Activated T-helper 1 cell treated with anti-CD3 and anti-CD28 coated beads, Interleukin-12 subunit alpha, Interleukin-12 subunit beta, Interleukin-2, Interleukin-4 antibody, amounts not matched to agents 30 ng/mL and 10 ng/mL and 1 ng/mL, durations not matched to agents 14 hours and 24 hours and 36 hours (primary cell): ENCODE results near the gene PDE4D. TPM values are rescaled to one million over a fixed set of nuclear protein-coding genes. Genes with fewer than 3 reads are reported as not detected.
"Not testable (repeated sequence)": the region's sequence is repeated elsewhere in the genome, so short reads cannot be mapped to it uniquely, and the experiment has no call there.

Experiments
- DNase-seq: peaks from one replicate; pipeline ENCODE4 v3.0.0; 2021; ENCODE audit warnings: low spot score
- H3K27ac Mint-ChIP-seq: one replicate; pipeline ENCODE4 v1.8.0; 2021; ENCODE audit warnings: mild to moderate bottlenecking, mixed read lengths
- H3K27me3 Mint-ChIP-seq: one replicate; pipeline ENCODE4 v1.8.0; 2022; ENCODE audit warnings: mild to moderate bottlenecking, moderate library complexity, mixed read lengths; ENCODE audit not compliant: insufficient read depth
- H3K36me3 Mint-ChIP-seq: one replicate; pipeline ENCODE4 v1.8.0; 2021; ENCODE audit warnings: low read depth, mixed read lengths
- H3K4me1 Mint-ChIP-seq: one replicate; pipeline ENCODE4 v1.8.0; 2021; ENCODE audit warnings: low read depth, mixed read lengths
- H3K4me3 Mint-ChIP-seq: one replicate; pipeline ENCODE4 v1.8.0; 2021; ENCODE audit warnings: mild to moderate bottlenecking, moderate library complexity, mixed read lengths
- H3K9me3 Mint-ChIP-seq: one replicate; pipeline ENCODE4 v1.8.0; 2021; ENCODE audit warnings: mixed read lengths
- intact Hi-C: fragments of 100-400 bp; cut with micrococcal nuclease; formaldehyde crosslinking; loops from one replicate; pipeline ENCODE4 v1.15.1; 2024
- total RNA-seq: library from RNA; stranded (reverse); gene quantifications from 2 replicates; pipeline ENCODE4 v1.2.3, GENCODE V29; 2022

PDE4D gene
- total RNA-seq, 1 donor from 2014 or later, result 50.6 TPM

- H3K9me3 Mint-ChIP-seq, result no peaks in the 10 kb centered on the region
- no peak for DNase-seq
- peaks cover 34% of the 10 kb centered on the region for H3K27me3 Mint-ChIP-seq
- no peaks in the 10 kb centered on the region for H3K36me3 Mint-ChIP-seq
- H3K4me1 Mint-ChIP-seq, result peaks cover 18% of the 10 kb centered on the region
- peak overlapping the region; percentile 79 for H3K4me3 Mint-ChIP-seq
- intact Hi-C loops, result loop anchor here (2.0 to 5.0 kb wide), 3 partner anchors 18 to 167 kb away; no protein-coding TSS in a partner anchor
- H3K27ac Mint-ChIP-seq, result no peak overlapping the region
Measured at GRCh38 chr5:59769041-59769360, 124.5 kb downstream of the PDE4D start.

GRCh38 chr5:59768152-59769040, 125.1 kb downstream of the PDE4D start:
- H3K4me1 Mint-ChIP-seq, result peaks cover 18% of the 10 kb centered on the region
- H3K4me3 Mint-ChIP-seq, result peak overlapping the region; percentile 79

GRCh38 chr5:59767681-59768151, 125.8 kb downstream of the PDE4D start:
- intact Hi-C loops, result loop anchor here (2.0 to 5.0 kb wide), 3 partner anchors 17 to 165 kb away; no protein-coding TSS in a partner anchor
- Mint-ChIP-seq H3K36me3 (no peaks in the 10 kb centered on the region), H3K4me3 (peak overlapping the region; percentile 79), H3K4me1 (peaks cover 18% of the 10 kb centered on the region), H3K9me3 (no peaks in the 10 kb centered on the region), H3K27me3 (peaks cover 34% of the 10 kb centered on the region), H3K27ac (peak overlapping the region; percentile 26)
- no peak for DNase-seq

More at GRCh38 chr5:59768152-59769040, 125.1 kb downstream of the PDE4D start:
- Mint-ChIP-seq H3K27ac (peak overlapping the region; percentile 26), H3K27me3 (peaks cover 34% of the 10 kb centered on the region), H3K9me3 (no peaks in the 10 kb centered on the region), H3K36me3 (no peaks in the 10 kb centered on the region)
- intact Hi-C loops, result loop anchor here (2.0 to 5.0 kb wide), 3 partner anchors 18 to 166 kb away; no protein-coding TSS in a partner anchor
- no peak for DNase-seq

- intact Hi-C loops, result loop anchor here (5.0 kb wide), 1 partner anchor 165 kb away; no protein-coding TSS in a partner anchor
- Mint-ChIP-seq H3K9me3 (no peaks in the 10 kb centered on the region), H3K27me3 (peaks cover 34% of the 10 kb centered on the region), H3K36me3 (no peaks in the 10 kb centered on the region), H3K4me3 (peak overlapping the region; percentile 79), H3K27ac (no peak overlapping the region), H3K4me1 (peaks cover 13% of the 10 kb centered on the region)
- DNase-seq, result no peak
Measured at GRCh38 chr5:59767211-59767605, 126.3 kb downstream of the PDE4D start.

- Mint-ChIP-seq H3K4me1 (peaks cover 12% of the 10 kb centered on the region), H3K9me3 (no peaks in the 10 kb centered on the region), H3K36me3 (no peaks in the 10 kb centered on the region), H3K4me3 (peak overlapping the region; percentile 79), H3K27me3 (peaks cover 34% of the 10 kb centered on the region), H3K27ac (no peak overlapping the region)
- intact Hi-C loops, result loop anchor here (5.0 kb wide), 1 partner anchor 164 kb away; no protein-coding TSS in a partner anchor
- no peak for DNase-seq
Measured at GRCh38 chr5:59766427-59767210, 126.9 kb downstream of the PDE4D start.

GRCh38 chr5:59765446-59765845, 128.1 kb downstream of the PDE4D start:
- intact Hi-C loops, result loop anchor here (5.0 kb wide), 1 partner anchor 163 kb away; no protein-coding TSS in a partner anchor
- H3K36me3 Mint-ChIP-seq, result no peaks in the 10 kb centered on the region
- no peak overlapping the region for H3K4me3 Mint-ChIP-seq
- H3K9me3 Mint-ChIP-seq, result no peaks in the 10 kb centered on the region
- no peak overlapping the region for H3K27ac Mint-ChIP-seq
- H3K27me3 Mint-ChIP-seq, result peaks cover 34% of the 10 kb centered on the region
- H3K4me1 Mint-ChIP-seq, result peaks cover 12% of the 10 kb centered on the region
- DNase-seq, result no peak

- H3K36me3 Mint-ChIP-seq, result no peaks in the 10 kb centered on the region
- peaks cover 17% of the 10 kb centered on the region for H3K4me1 Mint-ChIP-seq
- peaks cover 28% of the 10 kb centered on the region for H3K27me3 Mint-ChIP-seq
- no peak for DNase-seq
- intact Hi-C loops, result no loop called here
- H3K4me3 Mint-ChIP-seq, result no peak overlapping the region
- H3K27ac Mint-ChIP-seq, result no peak overlapping the region
- H3K9me3 Mint-ChIP-seq, result no peaks in the 10 kb centered on the region
Measured at GRCh38 chr5:59764361-59764760, 129.2 kb downstream of the PDE4D start.

GRCh38 chr5:59763541-59763940, 130.0 kb downstream of the PDE4D start:
- no peak overlapping the region for H3K4me3 Mint-ChIP-seq
- H3K9me3 Mint-ChIP-seq, result no peaks in the 10 kb centered on the region
- no peak for DNase-seq
- no peaks in the 10 kb centered on the region for H3K36me3 Mint-ChIP-seq
- H3K27me3 Mint-ChIP-seq, result peaks cover 20% of the 10 kb centered on the region
- intact Hi-C loops, result no loop called here
- H3K4me1 Mint-ChIP-seq, result peaks cover 11% of the 10 kb centered on the region
- H3K27ac Mint-ChIP-seq, result no peak overlapping the region

- H3K36me3 Mint-ChIP-seq, H3K27ac Mint-ChIP-seq, H3K4me1 Mint-ChIP-seq, H3K4me3 Mint-ChIP-seq, H3K27me3 Mint-ChIP-seq, intact Hi-C loops, H3K9me3 Mint-ChIP-seq, DNase-seq: not testable (repeated sequence)
Measured at GRCh38 chr5:59762232-59762631, 131.3 kb downstream of the PDE4D start.

GRCh38 chr5:59760785-59761348, 132.7 kb downstream of the PDE4D start:
- no peaks in the 10 kb centered on the region for H3K9me3 Mint-ChIP-seq
- H3K4me3 Mint-ChIP-seq, result no peak overlapping the region
- no peak for DNase-seq
- H3K27ac Mint-ChIP-seq, result no peak overlapping the region
- H3K36me3 Mint-ChIP-seq, result no peaks in the 10 kb centered on the region
- intact Hi-C loops, result loop anchor here (2.0 kb wide), 2 partner anchors 30 to 170 kb away; no protein-coding TSS in a partner anchor
- H3K27me3 Mint-ChIP-seq, result peaks cover 3% of the 10 kb centered on the region
- peaks cover 5% of the 10 kb centered on the region for H3K4me1 Mint-ChIP-seq

- intact Hi-C loops, result loop anchor here (2.0 kb wide), 2 partner anchors 31 to 169 kb away; no protein-coding TSS in a partner anchor
Measured at GRCh38 chr5:59759600-59760351, 133.8 kb downstream of the PDE4D start.

GRCh38 chr5:59758566-59758965, 135.0 kb downstream of the PDE4D start:
- Mint-ChIP-seq H3K36me3 (no peaks in the 10 kb centered on the region), H3K9me3 (no peaks in the 10 kb centered on the region), H3K4me1 (peaks cover 5% of the 10 kb centered on the region), H3K27ac (no peak overlapping the region), H3K4me3 (no peak overlapping the region), H3K27me3 (no peaks in the 10 kb centered on the region)
- DNase-seq, result no peak
- intact Hi-C loops, result no loop called here

More at GRCh38 chr5:59759600-59760351, 133.8 kb downstream of the PDE4D start:
- H3K27ac Mint-ChIP-seq, result no peak overlapping the region
- H3K4me1 Mint-ChIP-seq, result peaks cover 5% of the 10 kb centered on the region
- no peak for DNase-seq
- no peak overlapping the region for H3K4me3 Mint-ChIP-seq
- H3K36me3 Mint-ChIP-seq, result no peaks in the 10 kb centered on the region
- H3K9me3 Mint-ChIP-seq, result no peaks in the 10 kb centered on the region
- peaks cover 3% of the 10 kb centered on the region for H3K27me3 Mint-ChIP-seq
